ENCODE measurements around the gene TBKBP1.

The TBKBP1 gene, protein sequence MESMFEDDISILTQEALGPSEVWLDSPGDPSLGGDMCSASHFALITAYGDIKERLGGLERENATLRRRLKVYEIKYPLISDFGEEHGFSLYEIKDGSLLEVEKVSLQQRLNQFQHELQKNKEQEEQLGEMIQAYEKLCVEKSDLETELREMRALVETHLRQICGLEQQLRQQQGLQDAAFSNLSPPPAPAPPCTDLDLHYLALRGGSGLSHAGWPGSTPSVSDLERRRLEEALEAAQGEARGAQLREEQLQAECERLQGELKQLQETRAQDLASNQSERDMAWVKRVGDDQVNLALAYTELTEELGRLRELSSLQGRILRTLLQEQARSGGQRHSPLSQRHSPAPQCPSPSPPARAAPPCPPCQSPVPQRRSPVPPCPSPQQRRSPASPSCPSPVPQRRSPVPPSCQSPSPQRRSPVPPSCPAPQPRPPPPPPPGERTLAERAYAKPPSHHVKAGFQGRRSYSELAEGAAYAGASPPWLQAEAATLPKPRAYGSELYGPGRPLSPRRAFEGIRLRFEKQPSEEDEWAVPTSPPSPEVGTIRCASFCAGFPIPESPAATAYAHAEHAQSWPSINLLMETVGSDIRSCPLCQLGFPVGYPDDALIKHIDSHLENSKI

DNA sequence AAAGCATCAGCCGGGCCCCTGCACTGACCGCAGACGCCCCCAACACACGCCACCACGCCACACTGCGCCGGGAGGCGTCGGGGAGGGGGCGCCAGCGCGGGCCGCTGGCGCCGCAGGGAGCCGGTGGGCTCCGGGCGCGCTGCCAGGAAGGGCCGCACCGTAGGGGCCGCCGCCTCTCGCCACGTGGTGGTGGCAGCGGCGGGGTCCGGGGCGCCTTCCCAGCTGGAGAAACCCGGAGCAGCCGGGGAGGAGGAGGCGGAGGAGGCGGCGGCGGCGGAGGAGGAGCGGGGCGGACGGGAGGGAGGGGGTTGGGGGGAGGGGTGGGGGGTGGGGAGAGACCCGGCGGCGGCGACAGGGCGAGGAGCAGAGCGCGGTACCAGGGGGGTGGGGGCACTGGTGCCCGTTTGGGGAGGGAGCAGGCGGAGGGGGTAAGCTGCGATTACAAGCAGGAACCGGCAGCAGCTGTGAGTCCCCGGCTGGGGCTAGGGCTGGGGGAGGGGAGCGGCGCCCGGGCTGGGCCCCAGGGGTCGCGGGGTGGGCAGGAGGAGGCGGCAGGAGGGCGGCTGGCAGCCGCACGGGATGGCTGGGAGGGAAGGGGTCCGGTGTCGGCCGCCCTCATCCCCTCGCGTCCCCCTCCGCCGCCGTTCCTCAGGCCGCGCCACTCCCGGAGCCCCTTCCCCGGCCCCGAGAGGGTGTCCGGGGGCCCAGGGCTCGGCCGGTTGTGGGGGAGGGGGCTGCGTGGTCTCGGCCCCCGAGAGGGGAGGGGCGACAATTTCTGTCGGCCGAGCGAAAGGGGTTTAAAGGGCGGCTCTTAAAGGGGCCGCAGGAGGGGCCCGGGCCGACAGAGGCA is at the start of gene TBKBP1:
Gene TBKBP1, plus strand, starts transcription at position 431 of the 850 bp plus-strand sequence. CDS start 1,952 bp downstream, outside the sequence.
- no peak for DNase-seq

DNA sequence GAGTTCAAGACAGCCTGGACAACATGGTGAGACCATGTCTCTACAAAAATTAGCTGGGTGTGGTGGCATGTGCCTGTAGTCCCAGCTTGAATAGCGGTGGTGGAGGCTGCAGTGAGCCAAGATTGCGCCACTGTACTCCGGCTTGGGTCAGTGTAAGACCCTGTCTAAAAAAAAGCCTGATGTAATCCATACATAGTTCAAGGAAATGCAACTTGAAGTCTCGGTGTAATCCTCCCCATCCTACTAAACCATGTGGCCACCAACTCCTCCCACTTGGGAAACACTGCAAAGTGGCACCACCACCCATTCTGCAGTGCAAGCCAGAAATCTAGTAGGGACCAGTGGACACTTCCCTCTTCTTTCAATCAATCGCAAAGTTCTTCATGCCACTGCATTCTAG is 49.6 kb upstream of the TBKBP1 start:
- DNase-seq, result no peak

DNA sequence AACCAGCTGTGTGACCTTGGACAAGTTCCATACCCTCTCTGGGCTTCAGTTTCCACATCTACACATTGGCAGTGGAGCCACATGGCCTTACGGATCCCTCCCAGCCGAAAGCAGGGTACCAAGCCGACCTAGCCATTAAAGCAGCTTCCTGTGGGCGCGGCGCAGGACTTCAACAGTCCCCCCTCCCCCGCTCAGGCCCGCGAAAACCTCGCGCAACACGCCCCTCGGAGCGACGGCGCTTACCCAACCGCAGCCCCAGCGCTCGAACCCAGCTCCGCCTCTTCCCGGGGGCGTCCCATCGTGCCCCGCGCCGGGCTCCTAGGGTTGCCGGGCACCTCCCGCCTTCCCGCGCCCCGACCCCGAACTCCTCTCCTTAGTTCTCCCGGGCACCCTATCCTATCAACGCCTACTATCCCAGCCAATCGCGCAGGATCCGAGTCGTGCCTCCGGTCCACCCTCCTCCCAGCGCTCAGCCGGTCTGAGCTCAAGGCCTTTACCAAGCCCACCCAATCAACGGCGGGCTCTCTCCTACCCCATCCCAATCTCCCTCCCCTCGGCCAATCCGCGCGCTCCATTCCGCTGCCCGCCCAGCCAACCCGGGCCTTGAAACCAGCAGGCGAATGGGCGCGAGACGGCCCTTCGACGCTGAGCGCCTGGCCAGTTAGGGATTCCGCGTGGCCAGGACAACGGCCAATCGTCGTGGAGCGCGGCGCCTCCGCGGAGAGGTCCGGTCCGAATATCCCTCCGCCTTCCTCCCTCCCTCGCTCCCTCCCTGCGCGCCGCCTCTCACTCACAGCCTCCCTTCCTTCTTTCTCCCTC is 44.6 kb upstream of the TBKBP1 start, which contains the start of gene KPNB1:
Gene KPNB1, plus strand, starts transcription at position 767 of the 819 bp plus-strand sequence. CDS start 326 bp downstream, outside the sequence.
- DNase-seq, result peak; percentile 94 to 95

DNA sequence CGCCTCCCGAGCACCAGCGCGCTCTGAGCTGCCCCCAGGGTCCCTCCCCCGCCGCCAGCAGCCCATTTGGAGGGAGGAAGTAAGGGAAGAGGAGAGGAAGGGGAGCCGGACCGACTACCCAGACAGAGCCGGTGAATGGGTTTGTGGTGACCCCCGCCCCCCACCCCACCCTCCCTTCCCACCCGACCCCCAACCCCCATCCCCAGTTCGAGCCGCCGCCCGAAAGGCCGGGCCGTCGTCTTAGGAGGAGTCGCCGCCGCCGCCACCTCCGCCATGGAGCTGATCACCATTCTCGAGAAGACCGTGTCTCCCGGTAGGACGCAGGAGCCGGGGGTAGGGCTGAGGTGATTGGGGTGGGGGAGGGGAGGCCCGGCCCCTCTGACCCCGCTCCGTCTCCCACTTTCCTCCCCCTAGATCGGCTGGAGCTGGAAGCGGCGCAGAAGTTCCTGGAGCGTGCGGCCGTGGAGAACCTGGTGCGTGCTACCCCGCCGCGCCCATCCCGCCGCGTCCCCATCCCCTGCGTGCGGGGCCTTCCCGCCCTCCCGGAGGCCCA is 43.9 kb upstream of the TBKBP1 start:
- peak; percentile 46 to 50 for DNase-seq

DNA sequence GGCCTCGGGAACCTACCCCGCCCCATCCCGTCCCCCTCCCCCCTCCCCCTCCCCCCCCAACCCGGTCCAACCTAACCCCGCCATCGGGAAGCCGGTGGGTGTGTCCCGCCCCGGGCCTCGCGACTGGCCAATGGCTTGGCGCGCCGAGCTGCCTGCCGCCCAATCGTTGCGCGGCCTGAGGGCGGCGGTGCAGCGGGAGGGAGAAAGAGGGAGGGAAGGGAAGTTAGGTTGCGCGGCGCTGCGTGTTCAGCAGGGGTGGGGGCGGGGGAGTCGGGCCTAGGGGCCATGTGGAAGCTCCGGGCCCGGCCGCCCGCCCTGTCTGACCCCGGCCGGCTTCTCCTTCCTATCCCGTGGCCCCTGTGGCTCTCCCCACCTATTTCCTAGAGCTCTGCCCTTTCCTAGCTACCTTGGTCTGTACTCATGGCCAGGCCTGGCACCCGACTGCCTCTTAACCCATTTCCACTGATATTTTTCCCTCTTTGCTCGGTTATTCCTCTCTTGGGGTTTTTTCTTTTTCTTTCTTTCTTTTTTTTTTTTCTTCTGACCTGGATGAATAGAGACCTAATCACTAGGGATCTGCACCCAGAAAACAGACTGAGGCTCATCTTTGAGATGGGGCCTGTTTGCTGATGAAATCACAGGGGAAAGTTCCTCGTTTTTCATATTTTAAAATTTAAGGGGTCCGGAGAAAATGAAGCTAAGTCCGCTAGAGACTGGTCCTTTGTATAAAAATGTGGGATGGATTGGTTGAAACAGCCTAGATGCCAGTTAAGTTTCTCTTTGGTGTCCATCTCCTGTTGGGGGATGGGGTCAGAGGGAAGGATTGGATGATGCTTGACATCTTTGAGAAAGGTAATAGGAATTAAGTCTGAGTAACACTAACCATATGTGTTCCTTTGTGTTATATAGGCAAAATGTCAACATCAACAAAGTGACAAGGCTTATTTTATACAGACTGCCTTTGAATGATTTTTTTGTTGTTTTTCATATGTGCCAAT is 43.1 kb upstream of the TBKBP1 start:
- DNase-seq, result peak; percentile 92

DNA sequence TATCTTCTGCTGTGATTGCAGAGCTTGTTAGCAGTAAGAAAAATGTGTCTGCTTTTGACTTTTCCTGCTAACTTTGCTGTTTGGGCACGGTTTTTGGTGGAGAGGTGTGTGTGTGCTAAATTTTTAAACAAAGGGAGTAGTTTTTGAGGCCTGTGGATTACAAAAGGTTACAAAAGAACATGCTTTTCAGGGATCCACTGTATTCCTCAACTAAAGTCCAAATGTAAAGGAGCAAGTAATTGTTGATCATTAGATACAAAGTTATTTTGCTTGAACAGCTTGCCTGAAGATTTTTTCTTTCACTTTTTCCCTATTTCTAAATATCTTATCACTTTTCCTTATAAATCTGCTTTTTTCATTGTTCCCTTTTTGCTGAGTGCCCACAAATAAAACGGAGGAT is 42.3 kb upstream of the TBKBP1 start:
- DNase-seq, result no peak

DNA sequence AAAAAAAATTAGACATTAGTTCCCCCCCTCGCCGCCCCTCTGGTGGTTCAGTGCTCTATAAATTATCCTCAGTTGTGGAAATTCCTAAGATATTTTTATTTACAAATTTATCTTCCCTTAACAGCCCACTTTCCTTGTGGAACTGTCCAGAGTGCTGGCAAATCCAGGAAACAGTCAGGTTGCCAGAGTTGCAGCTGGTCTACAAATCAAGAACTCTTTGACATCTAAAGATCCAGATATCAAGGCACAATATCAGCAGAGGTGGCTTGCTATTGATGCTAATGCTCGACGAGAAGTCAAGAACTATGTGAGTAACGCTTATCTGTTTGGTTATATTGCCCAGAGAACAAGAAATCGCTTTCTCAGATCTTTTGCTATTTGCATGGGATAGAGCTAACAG is 41.4 kb upstream of the TBKBP1 start:
- DNase-seq, result no peak

DNA sequence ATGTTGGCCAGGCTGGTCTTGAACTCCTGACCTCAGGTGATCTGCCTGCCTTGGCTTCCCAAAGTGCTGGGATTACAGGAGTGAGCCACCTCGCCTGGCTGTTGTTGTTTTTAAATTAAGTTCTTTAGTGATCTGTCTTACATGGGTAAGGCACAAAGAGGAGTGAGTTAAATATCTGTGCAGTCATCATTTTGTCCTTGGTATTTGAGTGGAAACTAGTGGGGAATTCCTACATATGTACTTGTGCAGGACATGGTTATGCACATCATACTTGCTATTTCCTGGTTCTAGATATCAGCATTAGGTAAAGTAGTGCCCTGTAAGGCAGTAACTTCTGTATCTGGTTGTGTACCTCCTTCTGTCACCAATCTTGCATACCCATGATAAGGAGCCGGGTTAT is 40.5 kb upstream of the TBKBP1 start:
- DNase-seq, result no peak

DNA sequence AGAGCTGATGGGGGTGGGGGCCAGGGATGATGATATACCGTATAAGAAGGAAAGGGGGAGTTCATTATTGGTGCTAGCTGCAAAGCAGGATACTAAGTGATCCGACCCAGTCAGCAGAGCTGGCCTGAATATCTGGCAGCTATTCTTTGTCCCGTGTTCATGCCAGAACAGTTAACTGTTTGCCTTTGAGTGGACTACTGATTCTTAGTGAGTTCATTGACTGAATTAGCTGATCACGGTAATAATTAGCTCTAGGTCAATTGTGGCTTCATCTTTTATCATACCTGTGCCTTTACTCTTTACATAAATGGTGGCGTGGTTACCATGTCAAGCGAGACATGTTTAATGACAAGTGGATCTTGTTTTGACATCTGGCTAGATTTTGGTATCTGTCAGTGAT is 39.0 kb upstream of the TBKBP1 start:
- no peak for DNase-seq

DNA sequence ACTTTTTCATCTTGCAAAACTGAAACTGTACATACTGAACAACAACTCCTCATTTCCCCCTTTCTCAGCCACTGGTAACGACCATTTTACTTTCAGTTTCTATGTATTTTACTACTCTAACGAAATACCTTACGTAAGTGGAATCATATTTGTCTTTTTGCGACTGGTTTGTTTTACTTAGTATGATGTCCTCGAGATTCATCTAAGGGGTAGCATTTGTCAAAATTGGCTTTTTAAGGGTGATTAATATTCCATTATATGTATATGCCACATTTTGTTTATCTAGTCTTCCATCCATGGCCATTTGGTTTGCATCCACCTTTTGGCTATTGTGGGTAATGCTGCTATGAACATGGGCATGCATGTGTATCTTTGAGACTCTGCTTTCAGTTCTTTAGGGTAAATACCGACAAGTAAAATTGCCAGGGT is 33.9 kb upstream of the TBKBP1 start:
- DNase-seq, result no peak

DNA sequence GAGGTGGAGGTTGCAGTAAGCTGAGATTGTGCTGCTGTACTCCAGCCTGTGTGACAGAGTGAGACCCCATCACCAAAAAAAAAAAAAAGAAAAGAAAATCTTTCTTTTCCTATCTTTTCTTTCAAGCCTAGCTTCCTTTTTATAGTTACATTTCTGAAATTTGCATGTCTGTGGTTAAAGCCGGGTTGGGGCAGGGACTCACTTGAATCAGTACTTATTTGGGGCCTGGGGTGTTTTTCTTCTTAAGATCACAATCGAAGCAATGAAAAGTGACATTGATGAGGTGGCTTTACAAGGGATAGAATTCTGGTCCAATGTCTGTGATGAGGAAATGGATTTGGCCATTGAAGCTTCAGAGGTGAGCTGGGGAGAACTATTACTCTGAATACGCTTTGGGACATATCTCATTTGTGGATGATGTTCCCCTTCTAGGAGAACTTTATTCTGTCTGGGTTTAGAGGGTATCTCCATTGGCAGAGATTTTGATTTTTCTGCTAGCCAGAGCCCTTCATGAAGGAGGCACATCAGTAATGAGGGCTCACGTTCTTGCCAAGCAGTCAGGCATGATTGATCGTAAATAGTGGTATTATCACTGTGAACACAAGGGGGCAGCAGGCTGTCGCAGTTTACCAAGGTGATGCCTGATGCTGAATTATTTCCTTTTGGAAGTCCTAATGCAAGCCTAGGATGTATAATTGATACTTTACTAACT is 29.9 kb upstream of the TBKBP1 start:
- peak; percentile 52 to 65 for DNase-seq

DNA sequence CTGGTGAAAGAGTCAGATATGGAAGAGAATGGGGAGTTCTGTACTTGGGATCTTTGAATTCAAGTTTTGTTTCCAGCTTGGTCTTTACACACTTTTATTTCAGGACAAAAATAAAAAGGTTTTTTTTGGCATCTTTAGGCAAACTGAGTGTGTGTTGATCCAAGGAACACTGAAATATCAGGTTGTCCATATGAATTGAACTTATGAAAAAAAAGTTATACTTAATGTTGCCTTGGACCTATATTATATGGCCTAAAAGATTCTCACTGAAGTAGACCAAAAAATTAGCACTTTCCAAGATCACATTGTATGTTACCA is 29.4 kb upstream of the TBKBP1 start:
- DNase-seq, result no peak

DNA sequence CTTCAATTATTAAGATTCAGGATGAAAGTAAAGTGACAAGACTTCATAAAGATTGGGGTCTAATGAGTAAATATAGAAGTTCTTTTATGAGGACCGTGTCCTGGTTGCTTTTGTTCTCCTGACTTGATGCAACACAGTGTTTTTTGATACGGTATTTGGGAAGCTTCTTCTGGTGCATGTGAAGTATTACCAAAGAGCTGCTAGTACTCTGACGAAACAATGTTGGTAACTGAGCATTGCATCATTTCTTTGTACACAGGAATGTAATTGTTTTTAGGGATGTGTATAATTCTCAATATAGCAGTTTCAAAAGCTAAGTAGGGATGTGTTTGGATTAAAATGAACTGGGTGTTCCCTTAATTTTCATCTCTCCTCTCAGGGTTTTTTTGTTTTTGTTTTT is 28.3 kb upstream of the TBKBP1 start:
- no peak for DNase-seq

DNA sequence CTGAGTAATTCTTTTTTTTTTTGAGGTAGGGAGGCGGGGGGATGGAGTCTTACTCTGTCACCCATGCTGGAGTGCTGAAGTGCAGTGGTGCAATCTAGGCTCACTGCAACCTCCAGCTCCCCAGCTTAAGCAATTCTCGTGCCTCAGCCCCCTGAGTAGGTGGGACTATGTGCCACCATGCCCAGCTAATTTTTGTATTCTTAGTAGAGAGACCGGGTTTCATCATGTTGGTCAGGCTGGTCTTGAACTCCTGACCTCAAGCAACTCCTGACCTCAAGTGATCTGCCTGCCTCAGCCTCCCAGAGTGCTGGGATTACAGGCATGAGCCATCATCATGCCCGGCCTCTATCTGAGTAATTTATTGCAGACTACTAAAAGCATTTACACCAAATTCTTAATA is 24.9 kb upstream of the TBKBP1 start:
- DNase-seq, result no peak

DNA sequence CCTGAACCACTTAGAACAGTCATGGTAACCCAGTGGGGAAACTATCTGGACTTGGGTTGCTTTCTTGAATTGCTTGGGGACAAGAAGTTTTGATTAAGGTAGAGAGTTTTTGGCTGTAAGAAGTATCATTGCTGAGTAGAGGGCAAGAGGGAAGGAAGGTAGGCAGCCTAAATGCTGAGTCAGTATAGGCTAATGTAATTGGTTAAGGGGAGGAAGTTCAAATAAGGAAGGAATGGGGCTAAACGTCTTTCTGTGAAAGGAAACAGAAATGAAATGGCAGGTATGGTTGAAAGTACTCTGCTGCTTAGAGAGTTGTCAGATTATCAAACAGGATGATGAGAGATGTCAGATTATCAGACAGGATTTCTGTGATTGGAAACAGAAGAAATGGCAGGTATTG is 23.9 kb upstream of the TBKBP1 start:
- no peak for DNase-seq

DNA sequence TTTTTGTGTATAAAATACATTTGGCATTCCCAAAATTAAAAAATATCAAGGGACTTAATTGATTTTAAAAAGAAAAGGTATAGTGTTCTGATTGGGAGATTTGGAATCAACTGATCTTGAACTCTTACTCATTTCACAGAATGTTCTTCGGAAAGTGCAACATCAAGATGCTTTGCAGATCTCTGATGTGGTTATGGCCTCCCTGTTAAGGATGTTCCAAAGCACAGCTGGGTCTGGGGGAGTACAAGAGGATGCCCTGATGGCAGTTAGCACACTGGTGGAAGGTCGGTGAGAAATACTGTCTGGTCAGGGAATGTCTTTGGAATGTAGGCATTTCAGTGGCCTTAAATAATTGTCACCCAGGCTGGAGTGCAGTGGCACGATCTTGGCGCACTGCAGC is 19.5 kb upstream of the TBKBP1 start:
- no peak for DNase-seq

DNA sequence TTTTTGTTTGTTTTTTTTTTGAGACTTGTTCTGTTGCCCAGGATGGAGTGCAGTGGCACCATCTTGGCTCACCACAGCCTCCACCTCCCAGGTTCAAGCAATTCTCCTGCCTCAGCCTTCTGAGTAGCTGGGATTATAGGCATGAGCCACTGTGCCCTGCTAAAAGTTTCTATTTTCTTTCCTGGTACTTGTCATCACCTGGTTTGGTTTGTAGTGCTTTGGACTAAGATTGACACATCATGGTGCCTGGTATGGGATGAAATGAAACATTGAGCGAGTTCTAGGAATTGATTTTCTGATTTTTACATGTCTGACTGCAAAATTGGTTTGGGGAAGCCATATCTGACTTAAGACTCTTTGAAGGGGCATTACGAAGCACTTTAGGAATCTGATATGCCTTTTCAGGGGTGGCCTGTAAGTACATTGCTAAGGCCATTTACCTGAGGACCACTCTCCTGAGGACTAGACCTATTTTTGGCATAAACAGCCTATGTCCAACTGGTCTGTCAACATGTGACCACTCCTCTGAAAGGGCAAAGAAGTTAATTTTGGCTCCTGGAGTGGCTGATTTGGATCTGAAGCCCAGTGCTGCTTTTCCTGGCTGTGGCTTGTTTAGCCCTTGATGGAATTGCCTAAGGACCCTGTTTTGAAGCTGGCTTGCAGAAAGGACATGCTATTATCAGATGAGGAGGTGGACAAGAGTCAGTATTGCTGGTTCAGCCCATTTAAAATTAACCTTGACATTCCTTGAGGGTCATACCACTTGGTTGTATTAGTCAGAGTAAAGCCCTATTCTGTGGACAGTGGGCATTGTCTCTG is 18.4 kb upstream of the TBKBP1 start:
- DNase-seq, result no peak

DNA sequence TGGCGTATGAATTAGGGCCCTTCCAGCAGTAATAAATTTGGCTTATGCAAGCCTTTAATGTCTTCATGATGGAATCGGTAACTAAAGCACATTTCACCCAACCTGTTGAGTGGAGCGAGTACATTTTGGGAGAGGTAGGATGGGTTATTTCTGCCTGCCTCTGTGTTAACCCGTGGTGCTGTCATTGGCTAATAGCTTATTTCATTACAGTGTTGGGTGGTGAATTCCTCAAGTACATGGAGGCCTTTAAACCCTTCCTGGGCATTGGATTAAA is 17.8 kb upstream of the TBKBP1 start:
- no peak for DNase-seq

DNA sequence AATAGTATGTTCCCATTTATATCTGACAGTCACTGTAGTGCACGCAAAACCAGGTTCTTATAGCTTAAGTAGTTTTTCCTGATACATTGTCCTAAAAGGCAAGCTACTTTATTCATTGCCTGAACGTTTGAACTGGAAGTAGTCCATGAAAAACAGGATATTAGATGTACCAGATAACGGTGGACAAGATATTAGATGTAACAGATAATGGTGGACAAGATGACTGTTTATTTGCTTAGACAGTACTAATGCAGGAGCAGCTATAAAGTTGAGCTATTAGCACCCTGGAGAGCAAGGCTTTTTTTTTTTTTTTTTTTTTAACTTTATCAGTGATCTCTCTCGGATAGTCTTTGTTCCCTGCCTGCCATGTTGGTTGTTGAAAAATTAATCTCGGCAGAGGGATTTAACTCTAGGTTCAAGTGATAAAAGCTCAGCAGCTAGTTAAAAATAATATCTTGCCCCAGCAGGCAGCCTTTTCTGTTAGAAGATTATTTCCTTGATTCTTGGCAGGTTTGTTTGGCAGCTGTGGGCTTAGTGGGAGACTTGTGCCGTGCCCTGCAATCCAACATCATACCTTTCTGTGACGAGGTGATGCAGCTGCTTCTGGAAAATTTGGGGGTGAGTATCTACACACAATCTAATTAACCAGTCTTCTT is 17.3 kb upstream of the TBKBP1 start:
- no peak for DNase-seq
